Activated T-cell treated with anti-CD3 and anti-CD28 coated beads for 48 hours (primary cell): ENCODE data around the gene TUBGCP2.

Source experiments
- DNase-seq: peaks from one replicate; pipeline ENCODE4 v3.0.0-alpha.2; 2020; ENCODE audit warnings: low read depth

The TUBGCP2 gene

GRCh38 chr10:133343558-133343957, 34.9 kb upstream of the TUBGCP2 start:
- no peak for DNase-seq

GRCh38 chr10:133342942-133343341, 34.3 kb upstream of the TUBGCP2 start:
- DNase-seq, result no peak

DNA sequence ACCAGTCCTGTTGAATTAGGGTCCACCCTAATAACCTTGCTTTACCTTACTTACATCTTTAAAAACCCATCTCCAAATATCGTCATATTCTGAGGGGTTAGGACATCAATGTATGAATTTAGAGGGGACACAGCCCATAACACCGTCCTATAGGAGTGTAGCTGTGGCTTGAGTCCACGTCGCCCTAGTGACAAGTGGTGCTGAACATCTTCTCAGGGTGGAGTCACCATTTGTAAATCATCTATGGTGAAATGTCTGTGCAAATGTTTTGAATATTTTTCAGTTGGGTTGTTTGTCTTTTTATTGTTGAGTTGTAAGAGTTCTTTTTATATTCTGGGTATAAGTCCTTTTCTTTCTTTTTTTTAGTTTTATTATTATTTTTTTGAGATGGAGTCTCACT, 33.3 kb upstream of the TUBGCP2 start:
- no peak for DNase-seq

DNA sequence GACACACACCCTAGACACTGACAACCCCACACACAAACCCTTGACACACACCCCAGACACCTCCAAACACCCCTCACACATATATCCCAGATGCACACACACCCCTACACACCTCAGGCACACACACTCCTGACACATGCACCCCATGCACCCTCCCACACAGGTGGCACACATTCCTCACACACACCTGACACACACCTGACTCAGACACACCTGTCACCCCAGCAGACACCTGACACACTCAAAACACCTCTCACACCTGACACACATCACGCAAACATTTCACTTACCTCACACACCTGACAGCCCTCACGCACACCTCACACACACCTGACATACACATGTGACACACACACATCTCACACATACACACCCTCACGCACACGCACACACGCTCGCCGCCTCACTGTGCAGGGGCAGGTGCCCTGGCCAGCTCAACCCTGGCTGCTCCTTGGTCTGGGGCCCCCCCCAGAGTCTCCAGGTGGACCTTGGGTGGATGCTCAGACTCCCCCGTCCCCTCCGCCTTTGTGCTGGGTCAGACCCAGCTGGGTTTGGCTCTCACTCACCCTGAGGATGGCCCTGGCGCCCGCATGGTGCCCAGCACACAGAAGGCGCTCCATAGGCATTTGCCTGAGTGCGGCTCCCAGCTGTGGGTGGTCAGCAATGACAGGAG, 31.2 kb upstream of the TUBGCP2 start:
- DNase-seq, result no peak

- no peak for DNase-seq
Measured at GRCh38 chr10:133338080-133339071, 29.7 kb upstream of the TUBGCP2 start.

- no peak for DNase-seq
Measured at GRCh38 chr10:133337370-133337725, 28.7 kb upstream of the TUBGCP2 start.

DNA sequence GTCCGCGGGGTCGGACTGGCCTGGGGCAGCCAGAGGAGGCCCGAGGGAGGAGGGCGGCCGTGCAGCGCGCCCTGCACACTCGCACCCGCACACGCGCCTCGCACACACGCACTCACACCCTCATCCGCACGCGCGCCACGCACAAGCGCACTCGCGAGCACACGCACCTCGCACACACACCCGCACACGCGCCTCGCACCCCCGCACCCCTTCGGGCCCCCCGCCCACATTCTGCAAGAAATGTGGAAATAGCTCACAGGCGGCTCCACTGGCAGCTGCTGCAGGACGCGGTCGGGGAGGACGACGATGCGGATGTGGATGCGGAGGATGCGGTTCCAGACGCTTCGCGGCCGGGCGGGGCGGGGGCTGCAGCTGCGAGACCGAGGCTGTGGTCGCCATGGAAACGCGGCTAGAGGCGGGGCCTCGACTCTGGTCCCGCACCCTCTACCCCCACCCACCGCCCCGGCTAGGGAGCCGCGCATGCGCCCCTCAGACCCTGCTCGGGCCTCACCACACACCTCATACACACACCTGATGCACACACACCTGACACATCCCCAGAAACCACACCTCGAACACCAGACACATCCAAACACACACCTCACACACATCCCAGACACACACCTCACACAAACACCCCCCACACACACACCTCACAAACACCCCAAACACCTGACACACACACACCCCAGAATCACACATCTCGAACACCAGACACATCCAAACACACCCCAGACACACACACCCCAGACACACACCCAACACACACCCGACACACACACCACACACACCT, 28.1 kb upstream of the TUBGCP2 start, which contains the start of gene CALY:
CALY (minus strand) TSS at position 320 of the 793 bp plus-strand sequence. CDS start 7,907 bp downstream, outside the sequence.
- DNase-seq, result peak; percentile 44

DNA sequence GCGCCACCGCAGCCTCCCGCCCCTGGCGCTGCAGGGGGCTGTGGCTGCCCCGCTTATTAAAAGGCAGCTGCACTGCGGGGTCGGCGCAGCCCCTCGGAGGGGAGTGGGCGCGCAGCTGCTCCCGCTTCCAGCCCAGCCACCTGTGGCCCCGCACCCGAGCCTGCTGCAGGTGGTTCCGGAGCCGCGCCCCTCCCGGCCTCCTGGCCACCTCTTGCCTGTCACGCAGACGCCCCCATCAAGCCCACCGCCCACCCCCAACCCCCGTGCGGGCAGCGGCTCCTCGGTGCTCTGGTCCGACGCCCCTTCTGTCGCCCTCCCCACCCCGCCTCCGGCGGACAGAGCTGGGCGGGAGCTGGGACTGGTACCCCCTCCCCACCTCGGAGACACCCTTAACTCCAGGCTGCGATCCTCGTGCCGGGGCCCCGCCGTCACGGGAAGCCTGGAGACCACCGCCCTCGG, 27.5 kb upstream of the TUBGCP2 start:
- DNase-seq, result no peak

GRCh38 chr10:133335246-133336117, 26.8 kb upstream of the TUBGCP2 start:
- DNase-seq, result peak; percentile 66

DNA sequence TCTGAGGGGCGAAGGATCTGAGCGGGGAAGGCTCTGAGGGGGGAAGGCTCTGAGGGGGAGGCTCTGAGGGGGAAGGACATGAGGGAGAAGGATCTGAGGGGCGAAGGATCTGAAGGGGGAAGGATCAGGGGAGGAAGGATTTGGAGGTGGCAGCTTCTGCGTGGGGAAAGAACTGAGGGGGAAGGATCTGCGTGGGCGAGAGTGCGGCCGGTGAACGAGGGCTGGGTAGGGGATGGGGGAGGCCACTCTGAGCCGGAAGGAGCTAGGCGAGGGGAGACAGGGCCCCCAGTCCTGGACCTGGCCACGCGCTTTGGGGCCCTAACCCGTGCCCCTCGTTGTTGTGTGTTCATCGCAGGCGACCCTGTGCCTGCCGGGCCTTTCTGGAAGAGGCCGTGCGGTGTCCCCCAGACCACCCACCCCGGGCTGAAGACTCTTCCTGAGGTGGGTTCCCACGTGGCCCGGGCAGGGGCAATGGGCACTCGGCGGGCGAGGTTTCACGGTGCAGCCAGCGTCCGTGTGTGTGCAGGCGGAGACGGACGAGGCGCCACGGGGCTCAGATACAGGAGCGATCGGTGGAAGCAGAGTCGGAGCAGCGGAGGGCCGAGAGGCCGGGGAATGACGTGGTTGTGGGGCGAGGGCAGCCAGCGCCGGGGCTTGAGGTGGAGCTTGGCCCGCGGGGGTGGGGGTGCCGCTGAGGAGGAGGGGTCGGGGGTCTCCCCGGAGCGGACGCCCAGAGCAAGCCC, 26.0 kb upstream of the TUBGCP2 start:
- DNase-seq, result no peak

DNA sequence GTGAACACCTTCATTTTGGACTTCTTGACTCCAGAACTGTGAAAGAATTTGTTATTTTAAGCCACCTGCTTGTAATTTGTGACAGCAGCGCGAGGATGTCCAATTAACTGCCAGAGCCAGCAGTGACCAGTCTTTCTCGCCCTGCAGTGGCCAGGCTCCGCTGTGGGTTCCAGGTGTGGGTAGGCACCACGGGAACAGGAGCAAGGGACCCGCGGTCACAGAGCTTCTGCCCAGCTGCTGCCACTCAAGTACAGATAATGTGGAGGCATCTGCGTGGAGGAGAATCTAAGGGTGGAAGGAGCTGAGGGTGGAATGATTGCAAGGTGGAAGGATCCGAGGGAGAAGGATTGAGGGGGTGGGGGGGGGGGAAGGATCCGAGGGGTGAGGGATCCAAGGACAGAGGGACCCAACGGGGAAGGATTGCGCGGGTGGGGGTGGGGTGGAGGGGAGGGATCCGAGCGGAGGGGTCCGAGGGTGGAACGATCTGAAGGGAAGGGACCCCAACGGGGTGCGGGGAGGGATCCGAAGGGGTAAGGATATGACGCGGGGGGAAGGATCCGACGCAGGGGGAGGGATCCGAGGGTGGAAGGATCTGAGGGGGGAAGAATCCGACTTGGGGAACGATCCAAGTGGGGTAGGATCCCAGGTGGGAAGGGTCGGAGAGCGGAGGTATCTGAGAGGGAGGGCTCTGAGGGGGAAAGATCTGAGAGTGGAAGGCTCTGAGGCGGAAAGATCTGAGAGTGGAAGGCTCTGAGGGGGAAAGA, 24.4 kb upstream of the TUBGCP2 start:
- no peak for DNase-seq

DNA sequence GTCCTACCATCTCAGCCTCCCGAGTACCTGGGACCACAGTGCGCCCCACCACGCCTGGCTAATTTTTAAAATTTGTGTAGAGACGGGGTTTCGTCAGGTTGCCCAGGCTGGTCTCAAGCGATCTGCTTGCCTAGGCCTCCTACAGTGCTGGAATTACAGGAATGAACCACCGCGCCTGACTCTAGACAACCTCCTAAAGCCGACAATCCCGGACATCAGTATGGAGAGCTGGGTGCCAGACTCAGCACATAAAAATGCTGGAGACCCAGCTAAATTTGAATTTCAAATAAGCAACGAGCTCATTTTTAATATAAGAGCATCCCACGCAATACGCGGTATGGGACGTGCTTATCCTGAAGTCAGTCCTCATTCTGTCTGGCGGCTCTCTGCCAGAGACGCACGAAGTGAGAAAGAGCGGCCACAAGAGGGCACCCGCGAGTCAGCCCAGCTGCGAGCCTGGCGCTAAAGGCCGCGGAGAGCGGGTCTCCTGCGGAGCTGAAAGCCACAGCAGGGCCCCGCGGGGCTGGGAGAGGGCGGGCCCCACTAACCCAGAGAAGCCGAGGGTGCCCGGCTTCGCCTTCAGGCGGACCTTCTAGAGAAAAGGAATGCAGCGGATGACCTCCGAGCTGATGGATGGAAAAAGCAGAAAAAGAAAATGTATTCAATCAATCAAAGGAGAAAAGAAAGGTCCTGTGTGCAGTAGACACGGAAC, 21.0 kb upstream of the TUBGCP2 start:
- peak; percentile 85 for DNase-seq

- DNase-seq, result no peak
Measured at GRCh38 chr10:133328358-133329343, 20.0 kb upstream of the TUBGCP2 start.

DNA sequence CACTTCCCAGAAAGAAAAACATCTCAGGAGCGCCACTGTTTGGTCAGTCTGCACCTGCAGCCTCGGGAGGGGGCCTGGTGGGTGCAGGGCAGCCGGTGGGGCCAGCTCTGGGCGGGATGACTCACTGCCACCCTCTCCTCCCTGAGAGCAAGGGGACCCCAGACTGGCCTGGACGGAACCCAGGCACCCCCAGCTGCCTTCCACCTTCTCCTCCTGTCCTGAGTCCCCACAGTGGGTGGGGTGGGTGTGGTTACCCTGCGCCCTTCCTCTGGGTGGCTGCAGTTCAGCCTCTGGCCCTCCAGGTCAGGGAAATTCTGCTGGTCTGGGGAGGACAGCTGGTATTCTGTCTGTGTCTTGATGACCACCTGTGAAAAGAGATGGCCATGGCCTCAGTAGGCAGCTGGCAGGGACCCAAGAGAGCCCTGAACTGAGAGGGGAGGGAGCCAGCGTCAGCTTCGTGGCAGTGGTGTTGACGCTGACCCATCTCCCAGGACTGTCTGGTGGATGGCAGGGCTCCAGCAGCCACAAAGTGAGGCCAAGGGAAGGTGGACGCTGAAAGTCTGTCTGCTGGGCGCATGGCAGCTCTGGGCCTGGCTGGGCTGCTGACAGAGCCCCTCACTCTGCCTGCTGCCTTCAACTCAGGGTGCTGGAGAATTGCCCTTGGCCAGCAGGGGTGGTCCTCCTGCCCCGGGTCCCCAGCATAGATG, 19.1 kb upstream of the TUBGCP2 start:
- no peak for DNase-seq

DNA sequence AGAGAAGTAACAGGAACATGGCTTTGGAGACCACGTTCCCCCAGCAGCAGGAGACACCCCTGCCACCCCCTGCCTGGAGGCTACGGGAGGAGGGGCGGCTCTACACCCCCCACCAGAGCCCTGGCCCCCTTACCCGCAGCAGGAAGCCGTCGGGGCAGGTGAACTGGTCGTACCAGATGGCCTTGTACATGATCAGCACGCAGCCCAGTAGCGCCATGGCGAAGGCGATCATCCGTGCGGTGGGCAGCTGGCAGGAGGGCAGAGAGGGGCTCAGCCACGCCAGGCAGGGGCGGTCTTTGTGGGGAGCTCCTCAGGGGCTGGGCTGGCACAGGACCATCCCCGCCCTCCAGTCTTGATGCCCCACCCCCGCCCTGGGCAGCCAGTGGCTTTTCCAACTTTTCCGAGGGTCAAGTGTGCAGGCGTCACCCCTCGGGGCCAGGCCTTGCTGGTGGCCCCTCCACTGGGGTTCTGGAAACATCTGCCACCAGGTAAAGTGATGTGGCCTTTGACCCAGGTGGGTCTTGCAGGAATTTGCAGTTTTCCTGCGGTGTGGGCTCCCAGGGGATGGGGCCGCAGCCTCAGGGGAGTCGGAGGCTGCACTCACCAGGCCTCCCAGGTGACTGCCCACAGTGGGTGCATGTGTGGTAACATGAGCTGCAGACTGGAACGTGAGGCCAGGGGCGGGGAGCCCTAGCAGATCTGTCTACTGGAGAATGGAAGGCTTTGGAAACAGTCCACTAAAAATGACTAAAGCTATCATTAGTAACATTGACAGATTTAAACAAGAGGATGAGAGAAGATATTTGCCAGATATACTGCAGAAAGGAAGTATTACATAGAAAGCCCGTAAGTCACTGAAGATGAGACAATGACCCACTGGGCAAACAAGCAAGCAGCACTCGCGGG, 18.3 kb upstream of the TUBGCP2 start:
- DNase-seq, result no peak

DNA sequence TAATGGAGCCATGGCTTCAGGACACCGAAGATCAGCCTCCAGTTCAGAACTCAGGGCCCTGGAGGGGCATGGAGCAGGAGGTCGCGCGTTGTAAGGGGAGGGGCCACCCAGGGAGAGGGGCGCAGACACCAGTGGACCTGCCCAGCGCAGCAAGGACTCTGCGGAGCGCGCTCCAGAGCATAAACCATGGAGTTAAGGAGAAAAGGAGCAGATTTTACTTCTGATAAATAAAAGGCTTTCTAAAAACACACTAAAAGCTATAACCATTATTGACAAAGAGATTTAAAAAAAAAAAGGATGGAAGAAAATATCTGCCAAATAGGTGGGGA, 17.5 kb upstream of the TUBGCP2 start:
- DNase-seq, result no peak
